Suppressor macrophage treated with lipopolysaccharide for 1 hour (primary cell): ENCODE data around the gene RAB1B.
A peak's percentile ranks its signal among the peaks of the same experiment; 100 is the strongest.
"Not testable (repeated sequence)": the region's sequence is repeated elsewhere in the genome, so short reads cannot be mapped to it uniquely, and the experiment has no call there.

Experiments used
- DNase-seq, 3 donors: peaks; one replicate each; pipeline ENCODE4 v3.0.0-alpha.2; 2020 to 2022

Gene RAB1B

GRCh38 chr11:66239998-66240780, 28.2 kb upstream of the RAB1B start:
- no peak for DNase-seq

- no peak for DNase-seq
These were observed 27.7 kb upstream of the RAB1B start for GRCh38 chr11:66240781-66241136.

- DNase-seq = no peak
These were observed 26.2 kb upstream of the RAB1B start for GRCh38 chr11:66242095-66242765.

GRCh38 chr11:66243782-66244535, 24.5 kb upstream of the RAB1B start:
- no peak for DNase-seq

GRCh38 chr11:66247295-66247694, 21.1 kb upstream of the RAB1B start:
- DNase-seq = no peak

- no peak for DNase-seq
These were observed 20.6 kb upstream of the RAB1B start for GRCh38 chr11:66247801-66248200.

GRCh38 chr11:66248903-66249302, 19.5 kb upstream of the RAB1B start:
- DNase-seq = no peak

- DNase-seq = no peak
These were observed 16.6 kb upstream of the RAB1B start for GRCh38 chr11:66251809-66252208.

- not testable (repeated sequence) for DNase-seq
These were observed 15.4 kb upstream of the RAB1B start for GRCh38 chr11:66253081-66253480.

GRCh38 chr11:66258473-66258893, 10.0 kb upstream of the RAB1B start:
- DNase-seq = no peak

- DNase-seq = no peak
These were observed 9.2 kb upstream of the RAB1B start for GRCh38 chr11:66259225-66259624.

- DNase-seq = no peak
These were observed 8.5 kb upstream of the RAB1B start for GRCh38 chr11:66259956-66260355.

- no peak for DNase-seq
These were observed 6.9 kb upstream of the RAB1B start for GRCh38 chr11:66261578-66261977.

GRCh38 chr11:66262191-66262590, 6.2 kb upstream of the RAB1B start:
- DNase-seq = no peak

GRCh38 chr11:66262696-66263095, 5.7 kb upstream of the RAB1B start:
- no peak for DNase-seq

- no peak for DNase-seq
These were observed 5.2 kb upstream of the RAB1B start for GRCh38 chr11:66263231-66263630.

GRCh38 chr11:66263785-66264184, 4.7 kb upstream of the RAB1B start:
- DNase-seq = no peak

GRCh38 chr11:66264383-66264782, 4.1 kb upstream of the RAB1B start:
- DNase-seq = no peak

GRCh38 chr11:66264914-66265313, 3.5 kb upstream of the RAB1B start:
- peak in 1 of 3 donors; percentile 41 for DNase-seq

- no peak for DNase-seq
These were observed 2.7 kb upstream of the RAB1B start for GRCh38 chr11:66265531-66266377.

GRCh38 chr11:66266378-66267038, 1.9 kb upstream of the RAB1B start:
- no peak for DNase-seq

GRCh38 chr11:66267039-66267378, 1.4 kb upstream of the RAB1B start:
- no peak for DNase-seq
